Measurements from ENCODE around the gene SUSD4. TPM values are rescaled to one million over a fixed set of nuclear protein-coding genes. Genes with fewer than 3 reads are reported as not detected.
"Not testable (repeated sequence)": the region's sequence is repeated elsewhere in the genome, so short reads cannot be mapped to it uniquely, and the experiment has no call there.

The SUSD4 gene
- total RNA-seq, 1 experiment from 2014 or later: 3.5 TPM

- no peak for DNase-seq
- Histone ChIP-seq H2AFZ (ENCODE audit: low read length) (no peak overlapping the region), H3K27me3 (ENCODE audit: insufficient read depth, low read length) (no peaks in the 10 kb centered on the region), H3K56ac (ENCODE audit: insufficient read length, low read depth, low read length) (no peak overlapping the region), H3K23me2 (ENCODE audit: insufficient read length, low read depth, low read length, poor library complexity, severe bottlenecking) (no peaks in the 10 kb centered on the region), H4K20me1 (ENCODE audit: control insufficient read depth, insufficient read depth, insufficient read length) (no peaks in the 10 kb centered on the region), H2AK5ac (ENCODE audit: insufficient read length, low read length) (no peak overlapping the region), H2BK120ac (ENCODE audit: low read depth, low read length, poor library complexity, severe bottlenecking) (no peak overlapping the region), H4K91ac (ENCODE audit: insufficient read length, low read depth, low read length) (no peak overlapping the region), H3K4ac (ENCODE audit: low read depth, low read length) (no peak overlapping the region), H3K79me2 (ENCODE audit: insufficient read depth, low read length) (no peaks in the 10 kb centered on the region), H3K14ac (ENCODE audit: insufficient read depth, low read length) (no peak overlapping the region), H2BK5ac (ENCODE audit: insufficient read length, low read length) (no peak overlapping the region), H2BK12ac (ENCODE audit: insufficient read length, low read depth, low read length) (no peak overlapping the region), H3K4me1 (ENCODE audit: insufficient read depth, low read length) (no peaks in the 10 kb centered on the region), H3K18ac (ENCODE audit: insufficient read length, low read depth, low read length) (no peak overlapping the region), H2BK20ac (ENCODE audit: low read depth, low read length, poor library complexity, severe bottlenecking) (no peak overlapping the region), H4K5ac (ENCODE audit: insufficient read length, low read depth, low read length) (no peak overlapping the region), H2BK15ac (ENCODE audit: low read depth, low read length) (no peak overlapping the region), H3K27ac (ENCODE audit: insufficient read length, low read depth, low read length) (no peak overlapping the region), H3K4me2 (ENCODE audit: insufficient read depth, insufficient read length, low read length) (no peak overlapping the region), H3K79me1 (ENCODE audit: insufficient read depth, low read depth, low read length, poor library complexity, severe bottlenecking) (no peaks in the 10 kb centered on the region), H3T11ph (ENCODE audit: low read length) (no peak overlapping the region), H3K9ac (ENCODE audit: extremely low read depth, insufficient read length, low read length) (no peak overlapping the region), H4K8ac (replicated peaks; ENCODE audit: insufficient read length, low read depth, low read length) (no peak overlapping the region), H3K9me3 (ENCODE audit: control insufficient read depth, low read depth, low read length) (no peaks in the 10 kb centered on the region), H3K23ac (ENCODE audit: insufficient read length, low read depth, low read length) (no peak overlapping the region)
- no CpG with 5 or more reads among the region's 2 CpGs for WGBS (ENCODE audit: extremely low coverage, insufficient read length, low lambda C conversion rate)
- Mint-ChIP-seq H3K9me3 (peaks cover 0 to 4% of the 10 kb centered on the region in 2 experiments; a peak in 2 of 5 replicates), H3K4me1 (peaks cover 4 to 6% of the 10 kb centered on the region in 2 experiments), H3K27me3 (ENCODE audit: low read depth) (no peaks in the 10 kb centered on the region), H3K4me3 (no peak overlapping the region), H3K27ac (no peak overlapping the region), H3K36me3 (ENCODE audit: insufficient read depth in 1 of 3, low read depth in 3 of 3) (peaks cover 0 to 5% (median 2%) of the 10 kb centered on the region in 3 experiments; a peak in 4 of 7 replicates)
- TF ChIP-seq CTCF (conservative IDR thresholded peaks at IDR 0.05): no peak
Observed at GRCh38 chr1:223401873-223402789, 38.2 kb upstream of the SUSD4 start.

GRCh38 chr1:223399393-223399792 lies 35.4 kb upstream of the SUSD4 start:
- not testable (repeated sequence) for DNase-seq, H3K4me1 Mint-ChIP-seq
- WGBS (ENCODE audit: extremely low coverage, insufficient read length, low lambda C conversion rate): no CpG with 5 or more reads among the region's 6 CpGs

More at GRCh38 chr1:223399393-223399792, 35.4 kb upstream of the SUSD4 start:
- not testable (repeated sequence) for H3K27me3 Mint-ChIP-seq (ENCODE audit: low read depth); H2BK120ac ChIP-seq (ENCODE audit: low read depth, low read length, poor library complexity, severe bottlenecking); H3K9me3 Mint-ChIP-seq; H3K9me3 ChIP-seq (ENCODE audit: control insufficient read depth, low read depth, low read length); H3K79me2 ChIP-seq (ENCODE audit: insufficient read depth, low read length); H3K9ac ChIP-seq (ENCODE audit: extremely low read depth, insufficient read length, low read length); H2AK5ac ChIP-seq (ENCODE audit: insufficient read length, low read length); H2BK5ac ChIP-seq (ENCODE audit: insufficient read length, low read length); H3K23me2 ChIP-seq (ENCODE audit: insufficient read length, low read depth, low read length, poor library complexity, severe bottlenecking); H4K8ac ChIP-seq (replicated peaks; ENCODE audit: insufficient read length, low read depth, low read length); H3K79me1 ChIP-seq (ENCODE audit: insufficient read depth, low read depth, low read length, poor library complexity, severe bottlenecking); H3K27ac Mint-ChIP-seq; H2BK20ac ChIP-seq (ENCODE audit: low read depth, low read length, poor library complexity, severe bottlenecking); H2BK12ac ChIP-seq (ENCODE audit: insufficient read length, low read depth, low read length); H3K36me3 Mint-ChIP-seq (ENCODE audit: insufficient read depth in 1 of 3, low read depth in 3 of 3); H3K4me2 ChIP-seq (ENCODE audit: insufficient read depth, insufficient read length, low read length); H3K4me1 ChIP-seq (ENCODE audit: insufficient read depth, low read length); H3T11ph ChIP-seq (ENCODE audit: low read length); H4K5ac ChIP-seq (ENCODE audit: insufficient read length, low read depth, low read length); H2BK15ac ChIP-seq (ENCODE audit: low read depth, low read length); H4K20me1 ChIP-seq (ENCODE audit: control insufficient read depth, insufficient read depth, insufficient read length); H3K27me3 ChIP-seq (ENCODE audit: insufficient read depth, low read length); H3K23ac ChIP-seq (ENCODE audit: insufficient read length, low read depth, low read length); H4K91ac ChIP-seq (ENCODE audit: insufficient read length, low read depth, low read length); H3K18ac ChIP-seq (ENCODE audit: insufficient read length, low read depth, low read length); H3K56ac ChIP-seq (ENCODE audit: insufficient read length, low read depth, low read length); H3K14ac ChIP-seq (ENCODE audit: insufficient read depth, low read length); H2AFZ ChIP-seq (ENCODE audit: low read length); H3K4me3 Mint-ChIP-seq; H3K27ac ChIP-seq (ENCODE audit: insufficient read length, low read depth, low read length); H3K4ac ChIP-seq (ENCODE audit: low read depth, low read length)
